ENCODE data around the gene LINGO3.

- TF ChIP-seq POLR2AphosphoS5 (IDR thresholded peaks at IDR 0.05) (no peak), CTCF (IDR thresholded peaks at IDR 0.05) (no peak), POLR2A (IDR thresholded peaks at IDR 0.05) (no peak), EP300 (IDR thresholded peaks at IDR 0.05) (no peak)
Observed at GRCh38 chr19:2271234-2272103, 36.5 kb downstream of the LINGO3 start.

Measured in suprapubic skin (tissue), 4 donors.